AG04450 (cell line): ENCODE results near the gene PRR36. TPM values are rescaled to one million over a fixed set of nuclear protein-coding genes. Genes with fewer than 3 reads are reported as not detected.

Experiments used
- CTCF ChIA-PET: fragments of 300-600, 350-600 bp; formaldehyde crosslinking; extraction: SDS; loops from one replicate; lab custom pipeline; 2022; ENCODE audit warnings: antibody characterized with exemption, inconsistent platforms; lab: Charles Lee
- POLR2A ChIA-PET: fragments of 350-600 bp; formaldehyde crosslinking; extraction: SDS; loops from one replicate; lab custom pipeline; 2021; ENCODE audit warnings: antibody characterized with exemption, inconsistent platforms; lab: Yijun Ruan, JAX
- DNase-seq: peaks from one replicate; pipeline ENCODE4 v3.0.0-alpha.2; 2011; ENCODE audit warnings: low read depth, low spot score
- H3K27ac ChIP-seq: one replicate; pipeline ENCODE4 v1.5.1; 2012; ENCODE audit warnings: low read depth, low read length, control low read depth
- H3K27me3 ChIP-seq: one replicate; pipeline ENCODE4 v1.6.0; 2012; ENCODE audit warnings: low read length; ENCODE audit not compliant: control insufficient read depth, insufficient read depth
- H3K4me3 ChIP-seq: 2 replicates; pipeline ENCODE4 v1.5.1; 2011; ENCODE audit warnings: mild to moderate bottlenecking, low read depth, low read length, control low read depth
- H3K9me3 ChIP-seq: 2 replicates; pipeline ENCODE4 v1.5.1; 2012; ENCODE audit warnings: low read length; ENCODE audit not compliant: control insufficient read depth, insufficient read depth
- CTCF ChIP-seq: IDR thresholded peaks from 2 replicates; pipeline ENCODE4 v1.5.1; 2011; ENCODE audit warnings: low read depth, low read length, control low read depth, inconsistent platforms
- polyA minus RNA-seq: library from RNA; depleted of rRNA, polyadenylated mRNA; stranded (reverse); fragments of >200 nt; gene quantifications from 2 replicates; pipeline ENCODE4 v1.2.3, GENCODE V29; 2011; rRNA and poly(A)+ RNA removed
- polyA plus RNA-seq: library from polyadenylated mRNA; depleted of rRNA; stranded (reverse); fragments of >200 nt; gene quantifications from 2 replicates; pipeline ENCODE4 v1.2.3, GENCODE V29; 2011; rRNA removed

PRR36 gene
- not detected in 2 replicates for polyA plus RNA-seq
- not detected in 2 replicates for polyA minus RNA-seq

DNA sequence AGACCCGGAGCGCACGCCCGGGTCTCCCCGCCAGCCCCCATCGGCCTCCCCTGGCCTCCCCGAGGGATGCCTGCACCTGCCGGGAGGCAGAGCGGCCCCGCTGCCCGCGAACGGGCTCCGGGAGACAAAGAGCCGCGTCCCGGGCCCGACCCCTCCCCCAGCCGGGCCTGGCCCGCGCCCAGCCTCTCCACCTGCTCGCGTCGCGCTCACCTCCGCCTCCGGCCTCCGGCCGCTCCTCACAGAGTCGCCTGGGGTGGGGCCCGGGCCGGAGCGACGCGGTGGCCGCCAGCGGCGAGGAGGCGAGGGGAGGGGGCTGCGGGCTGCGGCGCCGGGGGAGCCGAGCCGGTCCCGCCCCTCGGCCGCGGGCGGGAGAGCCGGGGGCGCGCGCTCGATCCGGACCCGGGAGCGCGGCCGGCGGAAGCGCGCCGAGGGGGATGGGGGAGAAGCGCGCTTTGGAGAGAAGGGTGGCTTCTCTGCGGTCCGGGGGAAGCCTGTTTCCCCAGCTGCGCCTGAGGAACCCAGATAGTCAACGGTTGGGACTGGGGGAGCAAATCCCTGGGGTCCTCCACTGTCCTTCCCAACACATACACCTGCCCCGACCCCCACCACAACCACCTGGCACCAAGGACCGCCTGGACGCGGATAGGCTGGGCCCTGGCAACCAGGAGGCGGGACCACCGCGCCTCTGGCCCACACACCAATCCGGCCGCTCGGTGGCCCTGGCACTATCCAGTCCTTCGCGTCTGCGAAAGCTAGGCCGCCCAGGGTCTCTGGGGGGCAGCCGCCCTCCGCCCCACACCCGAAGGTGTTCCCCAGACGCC is at the start of gene PRR36:
Gene PRR36 (minus strand): TSS at position 315 of the 821 bp plus-strand sequence. CDS start 701 bp downstream, outside the sequence.
- no peak for TF ChIP-seq CTCF
- Histone ChIP-seq H3K4me3 (peak within 1 kb of the TSS; percentile 44), H3K27me3 (peaks cover 34% of the 10 kb centered on the region), H3K9me3 (no peaks in the 10 kb centered on the region; the same call in 1 of the 2 replicates), H3K27ac (no peak within 1 kb of the TSS)
- DNase-seq: no peak
- ChIA-PET CTCF (no interaction called here), POLR2A (no interaction called here)

DNA sequence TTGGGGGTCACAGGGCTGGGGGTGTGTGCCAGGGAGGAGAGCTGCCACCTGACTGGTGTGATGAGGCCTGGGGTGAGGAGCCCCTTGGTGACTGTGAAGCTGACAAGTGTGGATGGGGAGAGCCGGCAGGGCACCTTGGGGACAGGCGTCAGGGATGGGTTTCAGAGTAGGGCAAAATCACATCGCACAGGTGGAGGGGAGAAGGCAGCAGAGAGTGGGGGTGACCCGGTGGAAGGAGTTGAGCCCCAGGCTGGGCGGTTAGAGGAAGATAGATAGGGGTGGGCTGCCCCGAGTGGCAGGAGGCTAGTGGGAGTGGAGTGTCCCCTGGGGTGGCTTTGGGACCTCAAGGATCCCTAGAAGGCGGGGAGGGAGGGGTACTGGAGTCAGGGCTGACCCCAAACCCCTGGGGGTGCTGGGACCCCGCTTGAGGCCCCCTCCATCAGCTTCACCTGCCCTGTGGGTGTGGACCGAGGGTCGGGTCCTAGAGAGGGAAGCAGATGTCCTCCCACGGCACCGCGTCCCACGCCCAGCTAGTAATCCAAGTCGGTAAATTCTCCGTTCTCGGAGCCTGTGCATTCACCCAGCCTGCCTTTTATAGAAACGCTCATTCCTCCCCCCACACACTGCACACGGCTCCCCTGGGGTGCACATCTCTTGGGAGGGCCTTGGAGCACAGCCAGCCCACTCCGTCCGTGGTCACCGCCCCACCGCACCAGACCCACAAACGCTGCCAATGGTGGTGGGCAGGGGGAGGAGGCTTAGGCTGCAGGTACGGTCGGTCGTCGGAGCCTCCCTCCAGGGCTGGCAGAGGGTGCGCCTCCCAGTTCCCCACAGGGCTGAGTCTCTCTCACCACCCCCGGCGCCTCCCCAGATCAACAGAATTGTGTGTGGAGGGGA is 49.4 kb upstream of the PRR36 start:
- POLR2A ChIA-PET: interaction anchor here (0.6 to 1.0 kb wide), 3 partner anchors 20 to 317 kb away, joined by 3 to 9 read pairs (median 6); partner anchors contain the start of gene MAP2K7
- CTCF ChIA-PET: interaction anchor here (0.7 kb wide), 1 partner anchor 428 kb away, joined by 10 read pairs; no protein-coding TSS in a partner anchor

DNA sequence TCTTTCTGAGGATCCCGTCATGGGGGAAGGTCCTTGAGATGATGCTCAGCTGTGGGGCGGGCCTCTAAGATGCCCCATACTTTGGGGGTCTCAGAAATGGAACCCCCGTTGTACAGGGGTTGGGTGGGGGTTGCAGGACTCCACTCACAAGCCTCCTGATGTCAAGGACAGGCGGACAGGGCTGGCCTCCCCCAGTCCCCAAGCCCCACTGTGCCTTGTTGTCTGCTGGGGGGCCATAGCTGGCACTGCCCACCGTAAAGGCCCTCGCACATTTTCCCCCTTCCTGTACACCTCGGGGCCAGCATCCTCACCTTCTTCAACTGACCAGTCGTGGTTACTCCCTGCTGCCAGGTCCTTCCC is 48.6 kb upstream of the PRR36 start:
- POLR2A ChIA-PET: interaction anchor here (0.6 kb wide), 1 partner anchor 318 kb away, joined by 6 read pairs; no protein-coding TSS in a partner anchor
- Histone ChIP-seq H3K4me3 (no peak overlapping the region), H3K9me3 (no peaks in the 10 kb centered on the region), H3K27me3 (no peaks in the 10 kb centered on the region), H3K27ac (no peak overlapping the region)
- CTCF ChIA-PET: no interaction called here
- TF ChIP-seq CTCF: no peak
- no peak for DNase-seq

More for the DNA sequence above, 49.4 kb upstream of the PRR36 start:
- no peak overlapping the region for H3K27ac ChIP-seq
- no peak for DNase-seq
- no peaks in the 10 kb centered on the region for H3K27me3 ChIP-seq
- TF ChIP-seq CTCF: no peak
- H3K4me3 ChIP-seq: no peak overlapping the region
- H3K9me3 ChIP-seq: no peaks in the 10 kb centered on the region

DNA sequence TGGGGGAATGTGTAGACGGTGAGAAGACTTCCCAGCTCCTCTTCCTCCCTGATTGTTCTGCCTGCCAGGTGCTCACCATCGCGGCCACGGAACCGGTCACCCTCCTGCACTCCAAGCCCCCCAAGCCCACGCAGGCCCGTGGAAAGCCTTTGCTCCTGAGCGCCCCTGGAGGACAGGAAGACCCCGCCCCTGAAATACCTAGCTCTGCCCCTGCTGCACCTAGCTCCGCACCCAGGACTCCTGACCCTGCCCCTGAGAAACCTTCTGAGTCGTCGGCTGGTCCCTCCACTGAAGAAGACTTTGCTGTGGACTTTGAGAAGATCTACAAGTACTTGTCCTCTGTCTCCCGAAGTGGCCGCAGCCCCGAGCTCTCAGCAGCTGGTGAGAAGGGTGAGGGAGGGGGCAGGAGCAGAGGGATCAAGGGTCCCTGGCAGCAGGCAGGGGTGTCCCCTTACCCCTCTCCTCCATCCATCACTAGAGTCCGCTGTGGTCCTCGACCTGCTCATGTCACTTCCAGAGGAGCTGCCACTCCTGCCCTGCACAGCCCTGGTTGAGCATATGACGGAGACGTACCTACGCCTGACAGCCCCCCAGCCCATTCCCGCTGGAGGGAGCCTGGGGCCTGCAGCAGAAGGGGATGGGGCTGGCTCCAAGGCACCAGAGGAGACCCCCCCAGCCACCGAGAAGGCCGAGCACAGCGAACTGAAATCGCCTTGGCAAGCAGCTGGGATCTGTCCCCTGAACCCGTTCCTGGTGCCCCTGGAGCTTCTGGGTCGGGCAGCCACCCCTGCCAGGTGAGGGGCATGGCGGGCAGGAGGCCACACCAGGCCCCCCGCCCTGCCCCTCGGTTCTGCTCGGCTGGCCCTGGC is 48.0 kb upstream of the PRR36 start:
- POLR2A ChIA-PET: interaction anchor here (0.6 kb wide), 1 partner anchor 318 kb away, joined by 6 read pairs; no protein-coding TSS in a partner anchor
- H3K27ac ChIP-seq: no peak overlapping the region
- no peak overlapping the region for H3K4me3 ChIP-seq

More for the DNA sequence above, 48.0 kb upstream of the PRR36 start:
- no peak for DNase-seq
- CTCF ChIA-PET: interaction anchor here (2.4 kb wide), 1 partner anchor 69 kb away, joined by 11 read pairs; no protein-coding TSS in a partner anchor
- no peak for TF ChIP-seq CTCF
- no peaks in the 10 kb centered on the region for H3K27me3 ChIP-seq
- no peaks in the 10 kb centered on the region for H3K9me3 ChIP-seq
